Hepatocyte (in vitro differentiated cells): ENCODE measurements around the gene C4orf54. TPM values are rescaled to one million over a fixed set of nuclear protein-coding genes. Genes with fewer than 3 reads are reported as not detected.

Experiments used
- DNase-seq: peaks from one replicate; pipeline ENCODE4 v3.0.0-alpha.2; 2016; ENCODE audit warnings: low spot score
- H2AFZ ChIP-seq: fragments of 200-600 bp; sonication (generic); 2 replicates; pipeline ENCODE4 v1.6.0; 2016; ENCODE audit warnings: antibody characterized with exemption, mild to moderate bottlenecking
- H3K27ac ChIP-seq: fragments of 200-600 bp; sonication (generic); 2 replicates; pipeline ENCODE4 v1.5.1; 2016; ENCODE audit warnings: mild to moderate bottlenecking
- H3K27me3 ChIP-seq: fragments of 200-600 bp; sonication (generic); 2 replicates; pipeline ENCODE4 v1.6.1; 2016
- H3K36me3 ChIP-seq: fragments of 200-600 bp; sonication (generic); replicated peaks from 2 replicates; pipeline ENCODE4 v1.5.1; 2016; ENCODE audit warnings: low read depth; ENCODE audit not compliant: insufficient read depth
- H3K4me1 ChIP-seq: fragments of 200-600 bp; sonication (generic); 2 replicates; pipeline ENCODE4 v1.5.1; 2016; ENCODE audit warnings: mild to moderate bottlenecking, moderate library complexity; ENCODE audit not compliant: insufficient read depth
- H3K4me2 ChIP-seq: fragments of 200-600 bp; sonication (generic); 2 replicates; pipeline ENCODE4 v1.6.0; 2016
- H3K4me3 ChIP-seq: fragments of 200-600 bp; sonication (generic); 2 replicates; pipeline ENCODE4 v1.5.1; 2016; ENCODE audit warnings: mild to moderate bottlenecking
- H3K79me2 ChIP-seq: fragments of 200-600 bp; sonication (generic); 2 replicates; pipeline ENCODE4 v1.6.0; 2017; ENCODE audit warnings: mild to moderate bottlenecking
- H3K9me2 ChIP-seq: fragments of 200-600 bp; sonication (generic); replicated peaks from 2 replicates; pipeline ENCODE4 v1.6.0; 2017; ENCODE audit warnings: mild to moderate bottlenecking; ENCODE audit not compliant: insufficient read depth
- H3K9me3 ChIP-seq: fragments of 200-600 bp; sonication (generic); 2 replicates; pipeline ENCODE4 v1.5.1; 2016; ENCODE audit warnings: low read depth, mild to moderate bottlenecking
- H4K20me1 ChIP-seq: fragments of 200-600 bp; sonication (generic); 2 replicates; pipeline ENCODE4 v1.6.0; 2016; ENCODE audit warnings: mild to moderate bottlenecking; ENCODE audit not compliant: insufficient read depth, poor library complexity, severe bottlenecking
- CTCF ChIP-seq: fragments of 200-600 bp; sonication (generic); IDR thresholded peaks from 2 replicates; pipeline ENCODE4 v1.5.1; 2016; ENCODE audit warnings: antibody characterized with exemption, mild to moderate bottlenecking; ENCODE audit not compliant: poor library complexity
- EZH2 ChIP-seq: fragments of 200-600 bp; sonication (generic); IDR thresholded peaks from 2 replicates; pipeline ENCODE4 v1.6.1; 2016; ENCODE audit warnings: antibody characterized with exemption, mild to moderate bottlenecking, borderline replicate concordance
- EZH2phosphoT487 ChIP-seq: fragments of 200-600 bp; sonication (generic); IDR thresholded peaks from one replicate; pipeline ENCODE4 v1.6.1; 2018; ENCODE audit warnings: antibody characterized with exemption, mild to moderate bottlenecking, low read depth, moderate library complexity; ENCODE audit not compliant: unreplicated experiment, severe bottlenecking
- whole genome bisulfite sequencing: methylation state at CpG from one replicate; pipeline ENCODE4 v1.1.6; 2016; ENCODE audit warnings: low lambda C conversion rate; ENCODE audit errors: missing lambda C conversion rate; 5-methylcytosine and 5-hydroxymethylcytosine counted together
- polyA plus RNA-seq: library from polyadenylated mRNA; unstranded; fragments of >200 nt; fragmentation: Nextera tagmentation; extraction: Ambion mirVana; gene quantifications from 2 replicates; pipeline ENCODE4 v1.2.1, GENCODE V29; 2016
- total RNA-seq: library from RNA; depleted of rRNA; stranded (reverse); fragments of >200 nt; gene quantifications from 2 replicates; pipeline ENCODE4 v1.2.3, GENCODE V29; 2014

C4orf54 gene
- total and polyA plus RNA-seq, 2 experiments from 2014 or later: 0.07 TPM; not detected in 1

- DNase-seq: no peak
- no peaks in the 10 kb centered on the region for H3K79me2 ChIP-seq
- peaks cover 5% of the 10 kb centered on the region for H3K9me2 ChIP-seq
- no peak overlapping the region for H3K4me3 ChIP-seq
- no peak overlapping the region for H3K27ac ChIP-seq
- H3K9me3 ChIP-seq: no peaks in the 10 kb centered on the region
- H3K4me1 ChIP-seq: no peaks in the 10 kb centered on the region
- no peaks in the 10 kb centered on the region for H3K36me3 ChIP-seq
- H2AFZ ChIP-seq: no peak overlapping the region
- H3K27me3 ChIP-seq: no peaks in the 10 kb centered on the region
- no peak for TF ChIP-seq EZH2phosphoT487
- TF ChIP-seq EZH2: no peak
- TF ChIP-seq CTCF: no peak
- H4K20me1 ChIP-seq: no peaks in the 10 kb centered on the region
- no peak overlapping the region for H3K4me2 ChIP-seq
Observed at GRCh38 chr4:99629962-99630554, 27.6 kb downstream of the C4orf54 start.

GRCh38 chr4:99628040-99628439, 29.6 kb downstream of the C4orf54 start:
- no peaks in the 10 kb centered on the region for H3K27me3 ChIP-seq
- no peaks in the 10 kb centered on the region for H4K20me1 ChIP-seq
- H3K4me1 ChIP-seq: no peaks in the 10 kb centered on the region
- H3K9me2 ChIP-seq: peaks cover 5% of the 10 kb centered on the region
- DNase-seq: no peak
- TF ChIP-seq CTCF (no peak), EZH2 (no peak), EZH2phosphoT487 (no peak)
- H3K79me2 ChIP-seq: no peaks in the 10 kb centered on the region
- no peak overlapping the region for H2AFZ ChIP-seq
- H3K9me3 ChIP-seq: no peaks in the 10 kb centered on the region
- no peak overlapping the region for H3K4me2 ChIP-seq
- 71% methylated on average over 1 of the region's 1 CpG for WGBS
- no peak overlapping the region for H3K27ac ChIP-seq
- no peak overlapping the region for H3K4me3 ChIP-seq
- no peaks in the 10 kb centered on the region for H3K36me3 ChIP-seq

- H3K27me3 ChIP-seq: no peaks in the 10 kb centered on the region
- H3K27ac ChIP-seq: no peak overlapping the region
- H3K9me2 ChIP-seq: peaks cover 5% of the 10 kb centered on the region
- 74% methylated on average over 5 of the region's 5 CpGs for WGBS
- no peak for TF ChIP-seq EZH2phosphoT487
- no peak for TF ChIP-seq CTCF
- TF ChIP-seq EZH2: no peak
- H4K20me1 ChIP-seq: no peaks in the 10 kb centered on the region
- no peaks in the 10 kb centered on the region for H3K79me2 ChIP-seq
- DNase-seq: no peak
- no peaks in the 10 kb centered on the region for H3K36me3 ChIP-seq
- H3K4me2 ChIP-seq: no peak overlapping the region
- no peak overlapping the region for H2AFZ ChIP-seq
- no peak overlapping the region for H3K4me3 ChIP-seq
- H3K9me3 ChIP-seq: no peaks in the 10 kb centered on the region
- no peaks in the 10 kb centered on the region for H3K4me1 ChIP-seq
Observed at GRCh38 chr4:99625369-99625768, 32.3 kb downstream of the C4orf54 start.
